NCI-H146 (cell line): ENCODE data around the gene MX1.

ENCODE experiments used
- DNase-seq: peaks from one replicate; lab custom pipeline; 2025; lab: John Stamatoyannopoulos, UW

Gene MX1

DNA sequence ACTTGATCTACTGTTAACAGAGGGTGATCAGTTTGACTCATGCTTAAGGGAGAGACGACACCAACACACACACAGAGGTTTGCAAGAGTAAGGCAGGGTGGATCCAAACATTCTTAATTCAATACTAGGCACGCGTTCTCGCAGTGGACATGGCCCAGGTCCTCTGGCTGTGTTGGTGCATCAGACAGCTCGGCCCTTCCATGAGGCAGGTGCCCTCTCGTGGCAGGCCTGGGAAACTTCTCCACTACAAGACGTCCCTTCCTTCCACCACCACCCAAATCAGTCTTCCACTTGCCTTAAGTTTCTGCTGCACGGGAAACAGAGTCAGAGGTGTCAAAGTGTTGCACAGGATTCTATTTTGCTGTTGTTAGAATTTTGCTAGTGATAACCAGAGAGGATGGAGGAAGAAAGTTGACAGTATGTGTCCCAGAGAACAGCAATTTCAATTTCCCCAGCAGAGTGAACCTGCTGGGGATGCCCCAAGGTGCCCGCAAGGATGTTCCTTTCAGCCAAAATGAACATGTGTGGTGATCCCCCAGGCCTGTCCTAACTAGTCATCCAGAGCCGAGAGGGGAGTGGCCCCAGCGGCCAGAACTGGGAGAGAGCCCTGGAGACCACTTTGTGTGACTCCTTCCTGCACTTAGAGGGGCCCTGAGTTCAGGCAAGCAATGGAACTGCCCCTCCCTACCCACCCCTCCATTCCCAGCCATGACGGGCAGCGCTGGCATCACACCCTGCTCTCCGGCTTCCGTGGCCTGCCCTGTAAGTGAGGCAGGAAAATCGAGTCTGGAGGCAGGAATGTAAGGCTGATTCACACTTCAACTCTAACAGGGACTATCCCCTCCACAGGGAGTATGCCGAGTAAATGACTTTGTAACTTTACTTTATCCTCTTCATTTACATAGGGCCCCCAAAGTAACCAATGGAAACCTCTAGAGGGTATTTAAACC lies 34.8 kb downstream of the MX1 start:
- DNase-seq, result peak; percentile 53

GRCh38 chr21:41465176-41465781 lies 39.2 kb downstream of the MX1 start:
- no peak for DNase-seq

GRCh38 chr21:41466024-41466820 lies 40.2 kb downstream of the MX1 start:
- no peak for DNase-seq

GRCh38 chr21:41470054-41470453 lies 44.0 kb downstream of the MX1 start:
- no peak for DNase-seq

- no peak for DNase-seq
Observed at GRCh38 chr21:41472753-41473548, 46.9 kb downstream of the MX1 start.

- no peak for DNase-seq
Observed at GRCh38 chr21:41475714-41476420, 49.8 kb downstream of the MX1 start.

GRCh38 chr21:41477641-41478318 lies 51.7 kb downstream of the MX1 start:
- DNase-seq, result peak; percentile 77

DNA sequence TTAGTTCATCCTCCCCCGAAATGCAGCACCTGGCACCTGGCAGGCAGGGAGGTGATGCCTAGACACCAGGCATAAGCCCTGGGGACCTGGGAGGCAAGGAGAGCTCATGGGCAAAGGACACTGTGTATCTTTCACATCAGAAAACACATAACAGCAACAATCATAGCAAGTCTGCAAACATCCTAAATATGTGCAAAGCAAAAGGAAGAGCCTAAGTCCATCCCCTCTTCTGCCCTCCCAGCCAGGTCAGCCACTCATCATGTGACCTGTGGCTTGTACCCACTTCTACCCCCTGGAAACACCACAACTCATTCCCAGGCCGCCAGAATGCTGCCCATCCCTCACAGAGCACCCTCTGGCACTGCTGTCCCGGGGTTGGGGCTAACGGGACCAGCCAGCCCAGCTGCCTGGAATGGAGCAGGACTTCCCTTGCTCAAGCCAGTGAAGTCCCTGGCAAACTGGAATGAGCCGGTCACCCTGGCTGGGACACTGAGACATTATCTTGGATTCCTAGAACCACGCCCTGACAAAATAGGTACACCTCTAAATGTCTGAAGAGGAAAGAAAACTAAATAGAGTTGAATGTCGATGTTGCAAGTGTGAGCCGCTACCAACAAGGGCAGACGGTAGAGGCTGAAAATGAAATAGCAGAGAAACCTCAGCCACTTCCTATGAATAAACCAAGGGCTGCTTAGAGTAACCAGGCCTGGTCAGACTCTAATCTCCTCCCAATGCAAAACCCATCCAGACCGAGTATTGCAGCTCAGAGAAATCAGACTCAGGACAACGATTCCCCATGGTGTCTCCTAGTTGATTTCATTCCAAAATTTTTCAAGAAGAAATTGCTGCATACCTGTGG lies 52.5 kb downstream of the MX1 start:
- DNase-seq, result no peak

GRCh38 chr21:41479686-41480085 lies 53.6 kb downstream of the MX1 start:
- no peak for DNase-seq

GRCh38 chr21:41480086-41480690 lies 54.1 kb downstream of the MX1 start:
- no peak for DNase-seq

- DNase-seq, result no peak
Observed at GRCh38 chr21:41481191-41481590, 55.2 kb downstream of the MX1 start.

DNA sequence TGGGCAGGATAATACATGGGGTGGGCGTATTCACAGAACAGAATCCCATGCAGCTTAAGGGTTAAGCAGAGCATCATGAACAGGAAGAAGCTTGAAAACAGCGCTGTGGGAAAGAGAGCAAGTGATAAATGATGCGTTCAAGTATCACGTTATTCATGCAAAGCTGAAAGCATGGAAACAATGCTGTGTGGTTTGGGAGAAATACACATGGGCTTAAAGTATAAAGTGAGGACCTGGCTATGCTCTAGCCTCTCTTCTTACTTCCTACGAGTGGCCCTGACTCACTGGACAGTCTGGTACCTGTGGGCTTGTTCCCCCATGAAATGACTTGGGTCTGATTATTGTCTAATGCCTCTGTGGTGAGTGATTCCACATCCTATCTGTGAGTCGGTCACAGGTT lies 56.3 kb downstream of the MX1 start:
- no peak for DNase-seq

- no peak for DNase-seq
Observed at GRCh38 chr21:41482980-41483379, 56.9 kb downstream of the MX1 start.

DNA sequence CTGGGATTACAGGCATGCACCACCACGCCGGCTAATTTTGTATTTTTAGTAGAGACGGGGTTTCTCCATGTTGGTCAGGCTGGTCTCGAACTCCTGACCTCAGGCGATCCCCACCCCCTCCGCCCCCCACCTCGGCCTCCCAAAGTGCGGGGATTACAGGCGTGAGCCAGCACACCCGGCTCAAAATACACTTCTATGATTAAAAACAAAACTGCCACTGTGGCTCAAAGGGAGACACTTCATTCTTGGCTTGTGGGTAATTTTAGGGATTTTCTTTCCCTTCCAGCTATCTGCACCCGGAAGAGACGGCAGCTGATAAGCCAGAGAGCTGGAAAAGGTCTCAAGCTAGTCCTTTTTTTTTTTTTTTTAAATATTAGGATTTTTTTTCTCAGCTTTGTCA lies 57.4 kb downstream of the MX1 start:
- no peak for DNase-seq

- DNase-seq, result no peak
Observed at GRCh38 chr21:41483973-41484372, 57.9 kb downstream of the MX1 start.

- DNase-seq, result no peak
Observed at GRCh38 chr21:41487082-41487481, 61.0 kb downstream of the MX1 start.

- no peak for DNase-seq
Observed at GRCh38 chr21:41488080-41488479, 62.0 kb downstream of the MX1 start.

DNA sequence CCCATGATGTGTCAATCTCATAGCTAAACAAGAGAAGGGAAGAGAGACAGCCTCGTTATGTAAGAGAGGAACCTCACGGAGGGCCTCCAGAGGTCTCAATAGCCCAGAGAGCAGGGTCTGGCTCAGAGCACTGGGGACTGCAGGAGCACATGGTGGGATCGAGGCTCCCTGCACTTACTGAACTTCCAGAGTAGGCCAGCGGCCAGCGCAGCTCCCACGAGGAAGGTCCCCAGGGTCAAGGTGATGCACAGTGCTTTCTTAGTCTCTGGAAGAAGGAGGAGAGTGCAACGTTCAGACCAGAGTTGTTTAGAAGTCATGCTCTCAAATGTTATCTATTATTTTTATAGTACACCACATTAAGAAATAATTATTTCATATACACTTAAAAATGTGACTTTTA lies 63.3 kb downstream of the MX1 start:
- no peak for DNase-seq

DNA sequence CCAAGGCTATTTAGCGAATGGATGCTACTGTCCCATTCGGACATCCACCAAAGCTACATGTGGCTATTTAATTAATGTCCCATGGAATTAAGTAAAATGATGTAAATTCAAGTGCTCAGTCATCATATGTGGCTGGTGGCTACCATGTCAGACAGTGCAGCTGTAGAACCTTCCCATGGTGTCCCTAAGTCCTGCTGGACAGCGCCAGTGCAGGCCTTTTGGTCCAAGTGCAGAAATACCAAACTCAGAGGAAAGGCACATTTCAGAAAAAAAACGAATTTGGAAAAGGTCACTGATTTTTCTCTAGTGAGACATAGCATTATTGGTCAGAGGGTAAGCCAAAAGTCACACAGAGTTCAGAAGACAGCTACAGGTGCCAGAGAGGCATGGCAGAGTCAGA lies 64.3 kb downstream of the MX1 start:
- no peak for DNase-seq
